Gastrocnemius medialis (tissue), 4 donors: Measurements from ENCODE around the gene ARVCF.

Source experiments
- CTCF ChIP-seq, 5 experiments: fragments of 450-650 bp in 3 of 5; fragments of 200-600 bp in 2 of 5; sonication (generic) in 2 of 5; IDR thresholded peaks in 4 of 5; conservative IDR thresholded peaks in 1 of 5; 1 replicate in 4 of 5; 2 replicates in 1 of 5; pipeline ENCODE4 v1.5.1; 2016 to 2019; ENCODE audit warnings: antibody characterized with exemption in 5 of 5, mild to moderate bottlenecking in 3 of 5, moderate library complexity in 3 of 5
- POLR2A ChIP-seq, 2 donors: fragments of 450-650 bp; IDR thresholded peaks; one replicate each; pipeline ENCODE4 v1.6.1; 2017; ENCODE audit warnings: antibody characterized with exemption in 2 of 2, mild to moderate bottlenecking in 2 of 2, moderate library complexity in 2 of 2

- TF ChIP-seq POLR2A (IDR thresholded peaks at IDR 0.05), result no peak
- TF ChIP-seq CTCF (IDR thresholded peaks at IDR 0.05 in 4 of 5, conservative IDR thresholded peaks at IDR 0.05 in 1 of 5), result no peak
These were observed 12.4 kb upstream of the ARVCF start for GRCh38 chr22:20028855-20029549.
